ENCODE results near the gene ITPKB. TPM values are rescaled to one million over a fixed set of nuclear protein-coding genes. Genes with fewer than 3 reads are reported as not detected.
A peak's percentile ranks its signal among the peaks of the same experiment; 100 is the strongest.
"Not testable (repeated sequence)": the region's sequence is repeated elsewhere in the genome, so short reads cannot be mapped to it uniquely, and the experiment has no call there.

Gene ITPKB
- total and polyA plus RNA-seq, 3 experiments from 2014 or later, result 37.7 to 50.1 (median 39.6) TPM

DNA sequence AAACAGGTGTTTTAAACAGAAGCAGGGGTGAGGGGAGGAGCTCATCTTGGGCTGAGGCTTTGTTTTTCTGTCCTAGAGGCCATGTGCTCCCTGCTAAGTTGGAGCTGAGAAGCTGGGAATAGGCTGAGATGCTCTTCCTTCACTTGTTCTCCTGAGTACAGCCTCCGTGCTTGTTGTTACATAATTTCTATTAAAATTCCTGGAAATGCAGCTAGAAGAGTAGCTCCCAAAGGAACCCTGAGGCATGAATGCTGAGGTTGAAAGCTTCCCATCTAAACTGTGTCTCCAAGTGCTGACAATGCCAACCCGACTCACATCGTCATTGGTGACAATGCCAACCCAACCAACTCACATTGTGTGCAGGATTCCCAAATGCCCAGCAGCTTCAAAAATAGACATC is 12.6 kb upstream of the ITPKB start:
- Histone ChIP-seq H3K36me3 (ENCODE audit: insufficient read depth, low read length) (no peaks in the 10 kb centered on the region), H3K9me3 (ENCODE audit: low read length) (no peaks in the 10 kb centered on the region), H3K4me3 (ENCODE audit: low read length) (no peak overlapping the region), H3K4me1 (ENCODE audit: insufficient read depth, low read length) (peaks cover 19% of the 10 kb centered on the region), H3K27me3 (ENCODE audit: insufficient read depth, low read length, poor library complexity, severe bottlenecking) (no peaks in the 10 kb centered on the region), H3K27ac (ENCODE audit: low read depth, low read length) (no peak overlapping the region)
- POLR2A ChIA-PET, result interaction anchor here (0.9 kb wide), 1 partner anchor 12 kb away, joined by 3 read pairs; the partner anchor contains the start of gene ITPKB
- H3K27me3 Mint-ChIP-seq, result peaks cover 0 to 6% of the 10 kb centered on the region in 2 donors
- peaks cover 14 to 19% (median 14%) of the 10 kb centered on the region in 3 donors for H3K4me1 Mint-ChIP-seq
- no peaks in the 10 kb centered on the region for H3K36me3 Mint-ChIP-seq
- H3K9me3 Mint-ChIP-seq, result no peaks in the 10 kb centered on the region
- H3K27ac Mint-ChIP-seq, result peak overlapping the region in 1 of 8 donors; percentile 14
- H3K4me3 Mint-ChIP-seq, result no peak overlapping the region
- DNase-seq, result no peak
- CTCF ChIA-PET, result interaction anchor here (0.6 to 1.3 kb wide), 3 partner anchors 9 to 204 kb away, joined by 3 to 4 read pairs (median 3); partner anchors contain the start of gene ITPKB

DNA sequence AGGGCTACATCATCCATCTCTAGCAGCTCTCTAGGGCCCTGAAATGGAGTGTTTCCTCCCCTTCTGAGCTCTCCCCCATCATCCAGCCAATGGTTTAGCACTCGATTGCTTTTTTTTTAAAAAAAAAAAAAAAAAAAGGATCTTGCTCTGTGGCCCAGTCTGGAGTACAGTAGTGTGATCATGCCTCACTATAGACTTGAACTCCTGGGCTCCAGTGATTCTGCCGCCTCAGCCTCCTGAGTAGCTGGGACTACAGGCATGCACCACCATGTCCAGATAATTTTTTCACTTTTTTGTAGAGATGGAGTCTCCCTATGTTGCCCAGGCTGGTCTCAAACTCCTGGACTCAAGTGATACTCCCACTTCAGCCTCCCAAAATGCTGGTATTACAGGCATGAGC is 12.1 kb upstream of the ITPKB start:
- Histone ChIP-seq H3K4me1 (ENCODE audit: insufficient read depth, low read length) (peaks cover 19% of the 10 kb centered on the region), H3K9me3 (ENCODE audit: low read length) (no peaks in the 10 kb centered on the region), H3K4me3 (ENCODE audit: low read length) (no peak overlapping the region), H3K27me3 (ENCODE audit: insufficient read depth, low read length, poor library complexity, severe bottlenecking) (no peaks in the 10 kb centered on the region), H3K36me3 (ENCODE audit: insufficient read depth, low read length) (no peaks in the 10 kb centered on the region), H3K27ac (ENCODE audit: low read depth, low read length) (no peak overlapping the region)
- CTCF ChIA-PET, result interaction anchor here (1.3 kb wide), 1 partner anchor 10 kb away, joined by 4 read pairs; no protein-coding TSS in a partner anchor
- no peak overlapping the region for H3K4me3 Mint-ChIP-seq
- no peaks in the 10 kb centered on the region for H3K36me3 Mint-ChIP-seq
- H3K27ac Mint-ChIP-seq, result no peak overlapping the region
- peaks cover 14 to 19% (median 14%) of the 10 kb centered on the region in 3 donors for H3K4me1 Mint-ChIP-seq
- POLR2A ChIA-PET, result no interaction called here
- no peak for DNase-seq
- H3K27me3 Mint-ChIP-seq, result peaks cover 0 to 6% of the 10 kb centered on the region in 2 donors
- H3K9me3 Mint-ChIP-seq, result no peaks in the 10 kb centered on the region

DNA sequence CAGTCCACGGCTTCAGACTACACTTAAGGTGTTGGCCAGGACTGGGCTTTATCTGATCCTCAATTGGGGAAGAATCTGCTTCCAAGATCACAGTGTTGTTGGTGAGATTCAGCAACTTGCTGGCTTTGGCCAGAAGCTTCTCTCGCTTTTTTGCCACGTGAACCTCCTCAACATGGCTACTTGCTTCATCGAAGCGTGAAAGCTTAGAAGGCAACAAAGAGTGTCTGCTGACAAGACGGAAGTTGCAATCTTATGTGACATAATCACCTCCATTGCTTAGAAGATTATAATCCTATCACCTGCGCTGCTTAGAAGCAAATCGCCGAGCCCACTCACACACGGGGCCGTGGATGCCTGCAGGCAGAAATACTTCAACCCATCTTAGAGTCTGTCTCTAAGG is 10.4 kb upstream of the ITPKB start:
- no peak for DNase-seq
- CTCF ChIA-PET, result interaction anchor here (1.2 kb wide), 1 partner anchor 11 kb away, joined by 3 read pairs; no protein-coding TSS in a partner anchor
- Histone ChIP-seq H3K4me1 (ENCODE audit: insufficient read depth, low read length) (peaks cover 5% of the 10 kb centered on the region), H3K9me3 (ENCODE audit: low read length) (no peaks in the 10 kb centered on the region), H3K4me3 (ENCODE audit: low read length) (no peak overlapping the region), H3K27ac (ENCODE audit: low read depth, low read length) (no peak overlapping the region), H3K27me3 (ENCODE audit: insufficient read depth, low read length, poor library complexity, severe bottlenecking) (no peaks in the 10 kb centered on the region), H3K36me3 (ENCODE audit: insufficient read depth, low read length) (no peaks in the 10 kb centered on the region)
- peak overlapping the region in 1 of 8 donors; percentile 22 for H3K27ac Mint-ChIP-seq
- H3K9me3 Mint-ChIP-seq, result no peaks in the 10 kb centered on the region
- H3K36me3 Mint-ChIP-seq, result no peaks in the 10 kb centered on the region
- H3K4me1 Mint-ChIP-seq, result peaks cover 5 to 8% (median 7%) of the 10 kb centered on the region in 3 donors
- H3K27me3 Mint-ChIP-seq, result peaks cover 0 to 4% of the 10 kb centered on the region in 2 donors
- POLR2A ChIA-PET, result interaction anchor here (0.6 kb wide), 1 partner anchor 189 kb away, joined by 7 read pairs; no protein-coding TSS in a partner anchor
- no peak overlapping the region for H3K4me3 Mint-ChIP-seq

DNA sequence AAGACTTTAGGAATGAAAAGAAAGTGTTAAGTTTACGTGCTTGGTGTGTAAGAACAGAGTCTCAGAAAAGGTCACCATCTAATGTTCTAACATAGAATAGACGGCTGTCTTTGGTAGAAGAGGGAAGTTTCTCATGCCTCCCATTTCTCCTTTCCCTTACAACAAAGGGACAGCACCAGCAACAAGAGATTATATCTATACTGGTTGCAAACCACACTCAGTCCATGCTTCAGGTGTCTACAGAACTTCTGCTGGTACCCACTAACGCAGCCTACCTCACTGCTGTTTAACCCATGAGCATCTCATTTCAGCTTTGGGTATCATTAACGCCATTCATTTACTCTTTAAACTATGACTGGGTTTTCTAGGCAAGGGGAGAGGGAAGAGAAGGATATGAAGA is 9.2 kb upstream of the ITPKB start:
- no peaks in the 10 kb centered on the region for H3K4me1 ChIP-seq (ENCODE audit: insufficient read depth, low read length)
- H3K27ac Mint-ChIP-seq, result no peak overlapping the region
- DNase-seq, result no peak
- H3K27ac ChIP-seq (ENCODE audit: low read depth, low read length), result no peak overlapping the region
- H3K4me1 Mint-ChIP-seq, result peaks cover under 1 to 8% (median 1%) of the 10 kb centered on the region in 3 donors
- ChIA-PET POLR2A (no interaction called here), CTCF (no interaction called here)
- H3K9me3 Mint-ChIP-seq, result no peaks in the 10 kb centered on the region
- H3K36me3 ChIP-seq (ENCODE audit: insufficient read depth, low read length), result no peaks in the 10 kb centered on the region
- no peaks in the 10 kb centered on the region for H3K9me3 ChIP-seq (ENCODE audit: low read length)
- H3K36me3 Mint-ChIP-seq, result peaks cover 0 to 3% (median 0%) of the 10 kb centered on the region in 3 donors
- no peaks in the 10 kb centered on the region for H3K27me3 ChIP-seq (ENCODE audit: insufficient read depth, low read length, poor library complexity, severe bottlenecking)
- no peak overlapping the region for H3K4me3 ChIP-seq (ENCODE audit: low read length)
- no peak overlapping the region for H3K4me3 Mint-ChIP-seq
- H3K27me3 Mint-ChIP-seq, result peaks cover 0 to 4% of the 10 kb centered on the region in 2 donors

GRCh38 chr1:226747519-226748263 is 8.6 kb upstream of the ITPKB start:
- H3K27ac ChIP-seq (ENCODE audit: low read depth, low read length); POLR2A ChIA-PET; H3K4me1 ChIP-seq (ENCODE audit: insufficient read depth, low read length); H3K36me3 ChIP-seq (ENCODE audit: insufficient read depth, low read length); H3K4me1 Mint-ChIP-seq; H3K27me3 Mint-ChIP-seq; H3K27me3 ChIP-seq (ENCODE audit: insufficient read depth, low read length, poor library complexity, severe bottlenecking); H3K36me3 Mint-ChIP-seq; CTCF ChIA-PET; H3K27ac Mint-ChIP-seq; DNase-seq; H3K4me3 ChIP-seq (ENCODE audit: low read length); H3K9me3 Mint-ChIP-seq; H3K4me3 Mint-ChIP-seq; H3K9me3 ChIP-seq (ENCODE audit: low read length): not testable (repeated sequence)

GRCh38 chr1:226743259-226743658 is 4.2 kb upstream of the ITPKB start:
- no peaks in the 10 kb centered on the region for H3K9me3 ChIP-seq (ENCODE audit: low read length)

DNA sequence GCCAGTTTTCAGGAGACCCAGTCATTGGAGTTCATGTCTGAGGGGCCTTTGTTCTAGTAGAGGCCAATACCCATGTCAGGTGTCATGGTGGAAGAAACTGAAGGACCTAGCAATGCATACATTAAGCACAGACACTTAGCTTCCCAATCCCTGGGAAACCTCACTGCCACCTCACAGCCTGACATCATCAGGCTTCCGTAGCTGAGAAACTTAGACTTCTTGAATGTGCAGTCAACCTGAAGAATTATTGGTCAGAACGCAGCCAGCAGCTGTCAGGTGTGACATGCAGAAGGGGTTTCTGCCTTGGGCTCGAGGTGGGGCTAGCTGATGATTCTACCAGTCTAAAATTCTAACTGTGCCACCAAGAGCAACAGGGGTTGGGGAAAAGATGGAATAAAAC is 1.9 kb upstream of the ITPKB start:
- Mint-ChIP-seq H3K36me3 (peaks cover 0 to 27% (median 4%) of the 10 kb centered on the region in 3 donors), H3K4me1 (peaks cover 19 to 32% (median 21%) of the 10 kb centered on the region in 3 donors), H3K9me3 (peaks cover 0 to 2% (median 0%) of the 10 kb centered on the region in 5 donors), H3K4me3 (no peak overlapping the region), H3K27ac (peak overlapping the region in 7 of 8 donors; percentile 30 to 86 (median 46)), H3K27me3 (peaks cover 0 to 4% of the 10 kb centered on the region in 2 donors)
- H3K4me3 ChIP-seq (ENCODE audit: low read length), result no peak overlapping the region
- no peaks in the 10 kb centered on the region for H3K27me3 ChIP-seq (ENCODE audit: insufficient read depth, low read length, poor library complexity, severe bottlenecking)
- no peak overlapping the region for H3K27ac ChIP-seq (ENCODE audit: low read depth, low read length)
- ChIA-PET CTCF (interaction anchor here (1.4 kb wide), 1 partner anchor 54 kb away, joined by 4 read pairs; no protein-coding TSS in a partner anchor), POLR2A (no interaction called here)
- H3K9me3 ChIP-seq (ENCODE audit: low read length), result no peaks in the 10 kb centered on the region
- peaks cover 27% of the 10 kb centered on the region for H3K4me1 ChIP-seq (ENCODE audit: insufficient read depth, low read length)
- DNase-seq, result no peak
- H3K36me3 ChIP-seq (ENCODE audit: insufficient read depth, low read length), result peaks cover 8% of the 10 kb centered on the region

More at GRCh38 chr1:226743259-226743658, 4.2 kb upstream of the ITPKB start:
- Mint-ChIP-seq H3K36me3 (peaks cover 0 to 8% (median 4%) of the 10 kb centered on the region in 3 donors), H3K27me3 (peaks cover 0 to 4% of the 10 kb centered on the region in 2 donors), H3K4me3 (no peak overlapping the region), H3K27ac (peak overlapping the region in 2 of 8 donors; percentile 46 to 60), H3K9me3 (peaks cover 0 to 2% (median 0%) of the 10 kb centered on the region in 5 donors), H3K4me1 (peaks cover 17 to 29% (median 21%) of the 10 kb centered on the region in 3 donors)
- DNase-seq, result no peak
- H3K4me1 ChIP-seq (ENCODE audit: insufficient read depth, low read length), result peaks cover 21% of the 10 kb centered on the region
- H3K27ac ChIP-seq (ENCODE audit: low read depth, low read length), result no peak overlapping the region
- no peaks in the 10 kb centered on the region for H3K27me3 ChIP-seq (ENCODE audit: insufficient read depth, low read length, poor library complexity, severe bottlenecking)
- ChIA-PET POLR2A (interaction anchor here (0.6 kb wide), 1 partner anchor 682 kb away, joined by 4 read pairs; no protein-coding TSS in a partner anchor), CTCF (no interaction called here)
- no peak overlapping the region for H3K4me3 ChIP-seq (ENCODE audit: low read length)
- H3K36me3 ChIP-seq (ENCODE audit: insufficient read depth, low read length), result no peaks in the 10 kb centered on the region

GRCh38 chr1:226739696-226740065 is 599 bp upstream of the ITPKB start:
- peaks cover 0 to 4% of the 10 kb centered on the region in 2 donors for H3K27me3 Mint-ChIP-seq
- peaks cover 31 to 41% (median 33%) of the 10 kb centered on the region in 3 donors for H3K4me1 Mint-ChIP-seq
- POLR2A ChIA-PET, result interaction anchor here (0.6 to 4.3 kb wide), 24 partner anchors 9 to 1390 kb away, joined by 3 to 28 read pairs (median 3); partner anchors contain the start of gene PARP1
- CTCF ChIA-PET, result interaction anchor here (0.6 to 2.7 kb wide), 26 partner anchors 12 to 143 kb away, joined by 3 to 14 read pairs (median 3); no protein-coding TSS in a partner anchor
- peak overlapping the region; percentile 93 to 100 (median 96) for H3K27ac Mint-ChIP-seq
- peaks cover 0 to 2% (median 0%) of the 10 kb centered on the region in 5 donors for H3K9me3 Mint-ChIP-seq
- H3K27ac ChIP-seq (ENCODE audit: low read depth, low read length), result no peak overlapping the region
- H3K36me3 ChIP-seq (ENCODE audit: insufficient read depth, low read length), result peaks cover 19% of the 10 kb centered on the region
- H3K9me3 ChIP-seq (ENCODE audit: low read length), result no peaks in the 10 kb centered on the region
- peaks cover 39% of the 10 kb centered on the region for H3K4me1 ChIP-seq (ENCODE audit: insufficient read depth, low read length)
- H3K36me3 Mint-ChIP-seq, result peaks cover 4 to 40% (median 7%) of the 10 kb centered on the region in 3 donors
- DNase-seq, result no peak
- H3K4me3 Mint-ChIP-seq, result peak overlapping the region; percentile 88 to 100 (median 96)
- peak overlapping the region; percentile 31 for H3K4me3 ChIP-seq (ENCODE audit: low read length)
- H3K27me3 ChIP-seq (ENCODE audit: insufficient read depth, low read length, poor library complexity, severe bottlenecking), result no peaks in the 10 kb centered on the region
